Fibroblast of lung (primary cell): Measurements from ENCODE around the gene SYT8. TPM values are rescaled to one million over a fixed set of nuclear protein-coding genes. Genes with fewer than 3 reads are reported as not detected.

Experiments
- DNase-seq, 2 donors: peaks; one replicate each; pipeline versions ENCODE4 v3.0.0 to v3.0.0-alpha.2; 2010; ENCODE audit warnings: low read depth in 2 of 2
- H2AFZ ChIP-seq: 2 replicates; pipeline ENCODE4 v1.5.1; 2012; ENCODE audit warnings: low read length, control low read depth, inconsistent platforms
- H3K27ac ChIP-seq: 2 replicates; pipeline ENCODE4 v1.5.1; 2011; ENCODE audit warnings: low read length, control low read depth; ENCODE audit not compliant: insufficient read depth
- H3K27me3 ChIP-seq: 2 replicates; pipeline ENCODE4 v1.5.1; 2011; ENCODE audit warnings: mild to moderate bottlenecking, low read length; ENCODE audit not compliant: control insufficient read depth, insufficient read depth
- H3K36me3 ChIP-seq: 2 replicates; pipeline ENCODE4 v1.5.1; 2011; ENCODE audit warnings: low read length; ENCODE audit not compliant: control insufficient read depth, insufficient read depth
- H3K4me1 ChIP-seq: 2 replicates; pipeline ENCODE4 v1.5.1; 2011; ENCODE audit warnings: low read length; ENCODE audit not compliant: control insufficient read depth, insufficient read depth; ENCODE audit errors: extremely low read depth
- H3K4me2 ChIP-seq: 2 replicates; pipeline ENCODE4 v1.5.1; 2011; ENCODE audit warnings: low read length, control low read depth; ENCODE audit not compliant: insufficient read depth; ENCODE audit errors: extremely low read depth
- H3K4me3 ChIP-seq, 4 experiments: fragments of 200-600 bp in 1 of 4; sonication (generic) in 1 of 4; replicated peaks in 1 of 4; 2 replicates each; pipeline ENCODE4 v1.5.1; 2011 to 2016; ENCODE audit warnings: low read length in 4 of 4, low read depth in 3 of 4, mild to moderate bottlenecking in 3 of 4, control low read depth in 2 of 4, inconsistent platforms in 1 of 4, mixed read lengths in 1 of 4; ENCODE audit not compliant: insufficient read depth in 1 of 4; ENCODE audit errors: control extremely low read depth in 1 of 4
- H3K79me2 ChIP-seq: 2 replicates; pipeline ENCODE4 v1.5.1; 2012; ENCODE audit warnings: mild to moderate bottlenecking, low read length, inconsistent platforms; ENCODE audit not compliant: control insufficient read depth, insufficient read depth
- H3K9ac ChIP-seq: 2 replicates; pipeline ENCODE4 v1.5.1; 2011; ENCODE audit warnings: mild to moderate bottlenecking, low read length, control low read depth; ENCODE audit not compliant: insufficient read depth
- H3K9me3 ChIP-seq: 2 replicates; pipeline ENCODE4 v1.5.1; 2012; ENCODE audit warnings: low read depth, low read length; ENCODE audit not compliant: control insufficient read depth, insufficient read depth
- H4K20me1 ChIP-seq: 2 replicates; pipeline ENCODE4 v1.5.1; 2011; ENCODE audit warnings: low read length; ENCODE audit not compliant: control insufficient read depth, insufficient read depth; ENCODE audit errors: extremely low read depth
- EZH2 ChIP-seq: IDR thresholded peaks from 2 replicates; pipeline ENCODE4 v1.5.1; 2012; ENCODE audit warnings: low read length, control low read depth, mild to moderate bottlenecking; ENCODE audit errors: missing control alignments
- polyA plus RNA-seq, 2 donors: library from polyadenylated mRNA; depleted of rRNA in 1 of 2; stranded (reverse) in 1 of 2; unstranded in 1 of 2; fragments of >200 nt; gene quantifications; 2 replicates each; pipeline ENCODE4 v1.2.1, GENCODE V29; 2011 to 2012; ENCODE audit warnings: missing spikeins in 1 of 2
- total RNA-seq: library from RNA; depleted of rRNA; stranded (reverse); fragments of >200 nt; gene quantifications from 2 replicates; pipeline ENCODE4 v1.2.1, GENCODE V29; 2014
- TF ChIP-seq, protein P1 (sequence below), 2 donors: IDR thresholded peaks in 1 of 2; conservative IDR thresholded peaks in 1 of 2; 1 replicate in 1 of 2; 2 replicates in 1 of 2; pipeline ENCODE4 v1.5.1; 2011 to 2012; ENCODE audit warnings: low read length in 2 of 2, control low read depth in 1 of 2, inconsistent platforms in 1 of 2, low read depth in 1 of 2, mild to moderate bottlenecking in 1 of 2

The SYT8 gene
- total and polyA plus RNA-seq, 2 donors (not counting 1 experiment from before 2014, with no cell fraction given): not detected

DNA sequence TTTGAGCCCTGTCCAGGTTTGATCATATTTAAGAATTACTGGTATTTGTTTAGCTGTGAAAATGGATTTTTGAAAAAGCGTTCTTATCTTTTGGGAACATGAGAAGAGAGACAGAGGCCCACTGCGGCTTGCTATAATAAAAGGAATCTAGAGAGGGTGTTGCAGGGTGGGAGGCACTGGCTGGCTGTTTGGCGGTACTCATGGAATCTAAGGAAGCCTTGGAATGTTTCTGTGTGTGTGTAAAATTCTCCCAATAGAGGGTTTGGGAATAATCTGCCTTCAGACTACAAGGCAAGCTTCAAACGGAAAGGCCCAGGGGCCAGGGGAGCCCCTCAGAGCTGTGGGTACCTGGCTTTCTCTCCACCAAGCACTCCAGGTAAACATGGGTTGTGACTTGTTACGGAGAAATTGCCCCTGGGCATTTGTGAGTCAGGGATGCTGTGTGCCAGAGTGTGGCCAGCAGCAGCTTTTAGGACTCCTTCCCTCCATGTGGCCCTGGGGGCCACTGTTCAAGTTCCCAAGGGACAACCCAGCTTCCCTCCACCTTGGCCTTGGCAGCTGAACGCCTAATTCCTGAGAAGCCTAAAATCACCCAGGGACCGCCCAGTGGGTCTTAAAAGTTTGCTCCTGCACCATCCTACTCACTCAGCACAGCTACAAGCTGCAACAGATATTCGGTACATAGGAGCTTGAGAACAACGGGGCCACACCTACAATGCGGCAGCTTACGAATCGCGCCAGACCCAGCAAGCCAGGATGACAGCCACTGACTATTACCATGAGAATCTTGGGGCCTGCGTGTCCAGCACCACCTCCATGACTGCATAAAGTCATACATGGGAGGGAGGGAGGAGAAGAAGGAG lies 14.1 kb upstream of the SYT8 start:
- Histone ChIP-seq H3K27ac (no peak overlapping the region), H3K4me3 (no peak overlapping the region), H3K9me3 (no peaks in the 10 kb centered on the region), H2AFZ (no peak overlapping the region), H4K20me1 (no peaks in the 10 kb centered on the region), H3K4me1 (no peaks in the 10 kb centered on the region), H3K9ac (no peak overlapping the region), H3K36me3 (no peaks in the 10 kb centered on the region), H3K27me3 (no peaks in the 10 kb centered on the region), H3K79me2 (no peaks in the 10 kb centered on the region), H3K4me2 (no peak overlapping the region)
- peak in 1 of 2 donors; percentile 77 for DNase-seq
- TF ChIP-seq, protein P1, sequence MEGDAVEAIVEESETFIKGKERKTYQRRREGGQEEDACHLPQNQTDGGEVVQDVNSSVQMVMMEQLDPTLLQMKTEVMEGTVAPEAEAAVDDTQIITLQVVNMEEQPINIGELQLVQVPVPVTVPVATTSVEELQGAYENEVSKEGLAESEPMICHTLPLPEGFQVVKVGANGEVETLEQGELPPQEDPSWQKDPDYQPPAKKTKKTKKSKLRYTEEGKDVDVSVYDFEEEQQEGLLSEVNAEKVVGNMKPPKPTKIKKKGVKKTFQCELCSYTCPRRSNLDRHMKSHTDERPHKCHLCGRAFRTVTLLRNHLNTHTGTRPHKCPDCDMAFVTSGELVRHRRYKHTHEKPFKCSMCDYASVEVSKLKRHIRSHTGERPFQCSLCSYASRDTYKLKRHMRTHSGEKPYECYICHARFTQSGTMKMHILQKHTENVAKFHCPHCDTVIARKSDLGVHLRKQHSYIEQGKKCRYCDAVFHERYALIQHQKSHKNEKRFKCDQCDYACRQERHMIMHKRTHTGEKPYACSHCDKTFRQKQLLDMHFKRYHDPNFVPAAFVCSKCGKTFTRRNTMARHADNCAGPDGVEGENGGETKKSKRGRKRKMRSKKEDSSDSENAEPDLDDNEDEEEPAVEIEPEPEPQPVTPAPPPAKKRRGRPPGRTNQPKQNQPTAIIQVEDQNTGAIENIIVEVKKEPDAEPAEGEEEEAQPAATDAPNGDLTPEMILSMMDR (conservative IDR thresholded peaks at IDR 0.05 in 1 of 2, IDR thresholded peaks at IDR 0.05 in 1 of 2; ENCODE audit: low read depth in 1 of 2, low read length in 2 of 2): no peak
- TF ChIP-seq EZH2: no peak

DNA sequence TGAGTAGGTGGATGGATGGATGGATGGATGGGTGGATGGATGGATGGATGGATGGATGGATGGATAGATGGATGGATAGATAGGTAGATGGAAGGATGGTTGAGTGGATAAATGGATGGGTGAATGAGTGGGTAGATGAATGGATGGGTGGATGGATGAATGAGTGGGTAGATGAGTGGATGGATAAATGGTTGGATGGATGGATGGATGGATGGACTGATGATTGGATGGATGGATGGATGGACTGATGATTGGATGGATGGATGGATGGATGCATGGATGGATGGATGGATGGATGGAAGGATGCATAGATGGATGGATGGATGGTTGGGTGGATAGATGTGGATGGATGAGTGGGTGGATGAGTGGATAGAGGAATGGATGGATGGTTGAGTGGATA lies 13.2 kb upstream of the SYT8 start:
- H3K79me2 ChIP-seq: no peaks in the 10 kb centered on the region
- peaks cover 1% of the 10 kb centered on the region for H3K4me1 ChIP-seq
- TF ChIP-seq EZH2: no peak
- TF ChIP-seq, protein P1 (conservative IDR thresholded peaks at IDR 0.05 in 1 of 2, IDR thresholded peaks at IDR 0.05 in 1 of 2; ENCODE audit: low read depth in 1 of 2, low read length in 2 of 2): no peak

DNA sequence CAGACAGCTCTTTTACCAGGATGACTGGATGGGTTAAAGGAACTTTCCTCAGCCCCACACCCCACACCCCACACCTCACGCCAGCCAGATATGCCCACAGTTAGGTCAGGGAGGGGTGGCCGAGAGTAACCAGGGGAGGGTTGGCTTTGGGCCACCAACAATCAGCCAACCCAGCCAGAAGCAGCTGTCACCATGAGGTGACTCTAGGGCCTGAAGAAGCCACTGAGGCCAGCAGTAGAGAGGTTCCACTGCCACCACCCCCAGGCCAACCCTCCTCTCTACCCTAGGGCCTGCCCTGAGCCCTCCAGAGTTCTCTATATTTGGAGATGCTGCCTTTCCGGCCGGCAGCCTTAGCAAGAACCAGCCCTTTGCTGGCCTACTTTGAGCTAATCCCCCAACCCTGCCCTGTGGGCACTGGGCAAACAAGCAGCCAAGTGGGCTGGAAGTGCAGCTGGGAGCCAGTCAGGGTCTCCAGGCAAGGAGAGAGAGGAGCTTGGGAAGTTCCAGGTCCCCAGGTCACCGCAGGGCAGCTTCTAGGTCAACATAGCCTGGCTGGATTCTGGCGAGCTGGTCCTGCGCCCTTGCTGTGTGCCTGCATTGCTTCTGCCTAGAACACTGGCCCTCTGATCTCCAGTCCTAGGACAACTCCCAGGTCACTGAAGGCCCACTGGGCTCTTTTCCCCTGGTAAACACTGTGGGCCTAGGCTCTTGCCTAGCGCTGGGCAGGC lies 12.0 kb upstream of the SYT8 start:
- Histone ChIP-seq H3K4me3 (no peak overlapping the region), H4K20me1 (no peaks in the 10 kb centered on the region), H3K36me3 (no peaks in the 10 kb centered on the region), H3K9me3 (no peaks in the 10 kb centered on the region), H3K4me2 (no peak overlapping the region), H2AFZ (no peak overlapping the region), H3K9ac (no peak overlapping the region), H3K27ac (no peak overlapping the region), H3K79me2 (no peaks in the 10 kb centered on the region), H3K4me1 (peaks cover 8% of the 10 kb centered on the region), H3K27me3 (no peaks in the 10 kb centered on the region)
- no peak for DNase-seq
- TF ChIP-seq, protein P1 (conservative IDR thresholded peaks at IDR 0.05 in 1 of 2, IDR thresholded peaks at IDR 0.05 in 1 of 2; ENCODE audit: low read depth in 1 of 2, low read length in 2 of 2): no peak
- TF ChIP-seq EZH2: no peak

More for the DNA sequence above, 13.2 kb upstream of the SYT8 start:
- Histone ChIP-seq H3K9ac (no peak overlapping the region), H3K4me2 (no peak overlapping the region), H3K27ac (no peak overlapping the region), H3K9me3 (no peaks in the 10 kb centered on the region), H3K36me3 (no peaks in the 10 kb centered on the region), H3K4me3 (no peak overlapping the region), H2AFZ (no peak overlapping the region), H3K27me3 (no peaks in the 10 kb centered on the region), H4K20me1 (no peaks in the 10 kb centered on the region)
- no peak for DNase-seq
